ENCODE results near the gene PTRH1.

Gene PTRH1

DNA sequence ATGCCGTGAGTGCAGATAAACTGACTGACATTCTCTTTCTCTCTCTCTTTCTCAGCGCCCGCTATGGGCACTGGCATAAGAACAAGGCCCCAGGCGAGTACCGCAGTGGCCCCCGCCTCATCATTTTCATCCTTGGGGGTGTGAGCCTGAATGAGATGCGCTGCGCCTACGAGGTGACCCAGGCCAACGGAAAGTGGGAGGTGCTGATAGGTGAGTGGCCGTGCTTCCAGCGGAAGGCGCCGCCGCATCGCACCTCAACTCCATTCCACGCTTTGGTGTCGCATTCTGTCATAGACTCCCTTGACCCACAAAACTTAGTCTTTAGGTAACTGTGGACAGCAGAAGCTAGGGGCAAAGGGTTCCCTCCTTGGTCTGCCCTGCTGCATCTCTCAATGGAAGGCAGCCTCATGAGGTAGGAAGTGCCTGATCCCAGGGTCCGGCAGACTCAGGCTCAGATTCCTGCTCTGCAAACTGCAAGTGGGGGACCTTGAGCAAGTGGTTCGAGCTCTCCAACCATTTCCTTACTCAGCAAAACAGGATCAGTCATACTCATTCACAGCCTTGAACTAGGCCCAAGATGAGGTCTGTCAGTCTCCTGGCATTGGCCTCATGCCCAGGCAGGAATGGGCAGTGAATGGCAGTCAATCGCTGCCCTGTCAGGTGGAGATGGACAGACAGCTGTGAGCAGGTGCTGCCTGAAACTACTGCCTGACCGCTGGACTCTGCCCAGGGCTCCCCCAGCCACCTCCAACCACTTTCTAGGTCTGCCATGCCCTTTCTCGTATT, 32.9 kb downstream of the PTRH1 start:
- peak overlapping the region; percentile 34; the same call in 1 of the 2 replicates for H3K27ac ChIP-seq
- no peak for TF ChIP-seq CTCF (conservative IDR thresholded peaks at IDR 0.05)

DNA sequence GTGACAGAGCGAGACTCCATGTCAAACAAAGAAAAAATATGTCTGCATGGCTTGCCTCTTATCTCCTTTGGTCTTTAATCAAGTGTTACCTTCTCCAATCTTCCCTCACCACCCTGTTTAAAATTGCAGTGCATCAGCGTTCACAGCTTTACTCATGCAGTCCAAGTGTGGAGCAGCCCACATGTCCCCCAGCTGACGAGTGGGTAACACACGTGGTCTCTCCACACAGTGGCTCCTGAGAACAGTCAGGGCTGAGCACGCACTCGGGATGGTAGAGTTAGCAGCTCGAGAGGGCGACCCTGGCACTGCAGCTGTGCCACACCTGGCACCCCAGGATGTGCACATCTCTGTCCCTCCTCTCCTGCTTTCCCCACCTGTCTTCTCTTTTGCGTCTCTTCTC, 34.6 kb downstream of the PTRH1 start:
- no peak for TF ChIP-seq CTCF (conservative IDR thresholded peaks at IDR 0.05)
- H3K27ac ChIP-seq = no peak overlapping the region

DNA sequence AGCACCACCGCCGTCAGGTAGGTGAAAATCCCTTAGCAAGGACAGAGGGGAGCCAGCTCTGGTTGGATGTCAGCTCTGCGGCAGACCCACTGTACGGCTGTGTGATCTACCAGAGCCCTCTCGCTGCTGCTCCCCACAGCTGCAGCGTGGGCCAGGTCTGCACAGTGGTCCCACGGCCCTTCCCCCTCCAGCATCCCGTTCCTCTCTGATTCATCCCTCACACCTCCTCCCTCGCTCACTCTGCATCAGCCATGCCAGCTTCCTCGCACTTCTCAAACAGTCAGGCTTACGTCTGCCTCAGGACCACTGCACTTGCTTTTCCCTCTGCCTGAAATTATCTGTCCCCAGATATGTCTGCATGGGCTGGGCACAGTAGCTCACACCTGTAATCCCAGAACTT, 35.2 kb downstream of the PTRH1 start:
- no peak overlapping the region for H3K27ac ChIP-seq
- TF ChIP-seq CTCF (conservative IDR thresholded peaks at IDR 0.05) = no peak

DNA sequence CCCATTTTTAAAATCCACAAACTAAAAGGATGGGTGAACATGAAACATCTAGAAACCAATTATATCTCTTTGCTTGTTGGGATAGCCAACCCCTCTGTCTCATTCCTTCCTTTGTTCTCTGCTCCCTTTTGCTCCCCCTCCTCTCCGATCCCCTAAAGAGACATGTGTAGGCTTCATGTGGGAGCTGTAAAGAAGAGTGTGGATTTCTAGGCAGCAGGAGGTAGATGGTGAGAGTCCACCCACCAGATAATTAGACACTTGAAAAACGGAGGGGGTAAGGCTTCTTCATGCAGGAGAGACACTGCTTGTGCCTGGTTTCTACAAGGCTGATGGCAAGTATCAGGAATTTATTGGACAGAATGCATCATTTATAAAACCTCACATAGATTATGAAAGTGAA, 36.0 kb downstream of the PTRH1 start:
- no peak overlapping the region for H3K27ac ChIP-seq
- no peak for TF ChIP-seq CTCF (conservative IDR thresholded peaks at IDR 0.05)

- no peak for TF ChIP-seq CTCF (conservative IDR thresholded peaks at IDR 0.05)
- H3K27ac ChIP-seq = no peak overlapping the region
These were observed 38.8 kb downstream of the PTRH1 start for GRCh38 chr9:127676638-127677037.

DNA sequence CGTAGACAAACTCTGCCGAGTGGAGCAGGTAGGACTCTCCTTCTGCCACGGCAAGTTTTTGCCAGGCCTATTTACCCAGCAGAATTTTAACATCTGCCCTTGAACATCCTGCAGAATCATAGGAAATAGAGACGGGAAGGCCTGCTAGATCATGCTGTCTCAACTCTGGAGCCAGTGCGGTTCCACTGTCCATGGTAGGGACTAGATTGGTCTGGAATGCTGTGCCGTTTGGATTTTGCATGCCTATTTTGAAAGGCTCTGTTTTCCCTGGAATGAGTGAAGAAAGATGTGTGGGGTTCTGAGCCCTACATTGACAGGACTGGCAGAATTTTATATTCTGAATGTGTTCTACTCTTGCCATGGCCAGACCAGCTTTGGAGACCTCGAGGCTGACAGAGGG, 42.2 kb downstream of the PTRH1 start:
- no peak for TF ChIP-seq CTCF (conservative IDR thresholded peaks at IDR 0.05)
- H3K27ac ChIP-seq = no peak overlapping the region

- peak overlapping the region; percentile 48 for H3K27ac ChIP-seq
- TF ChIP-seq CTCF (conservative IDR thresholded peaks at IDR 0.05) = no peak
These were observed 47.6 kb downstream of the PTRH1 start for GRCh38 chr9:127667906-127668305.

Measured in VCaP (cell line).